Fibroblast of lung (primary cell): Measurements from ENCODE around the gene GAB2.

Experiments
- EZH2 ChIP-seq: IDR thresholded peaks from 2 replicates; pipeline ENCODE4 v1.5.1; 2012; ENCODE audit warnings: low read length, control low read depth, mild to moderate bottlenecking; ENCODE audit errors: missing control alignments
- TF ChIP-seq, protein P1 (sequence below), 2 donors: IDR thresholded peaks in 1 of 2; conservative IDR thresholded peaks in 1 of 2; 1 replicate in 1 of 2; 2 replicates in 1 of 2; pipeline ENCODE4 v1.5.1; 2011 to 2012; ENCODE audit warnings: low read length in 2 of 2, control low read depth in 1 of 2, inconsistent platforms in 1 of 2, low read depth in 1 of 2, mild to moderate bottlenecking in 1 of 2

DNA sequence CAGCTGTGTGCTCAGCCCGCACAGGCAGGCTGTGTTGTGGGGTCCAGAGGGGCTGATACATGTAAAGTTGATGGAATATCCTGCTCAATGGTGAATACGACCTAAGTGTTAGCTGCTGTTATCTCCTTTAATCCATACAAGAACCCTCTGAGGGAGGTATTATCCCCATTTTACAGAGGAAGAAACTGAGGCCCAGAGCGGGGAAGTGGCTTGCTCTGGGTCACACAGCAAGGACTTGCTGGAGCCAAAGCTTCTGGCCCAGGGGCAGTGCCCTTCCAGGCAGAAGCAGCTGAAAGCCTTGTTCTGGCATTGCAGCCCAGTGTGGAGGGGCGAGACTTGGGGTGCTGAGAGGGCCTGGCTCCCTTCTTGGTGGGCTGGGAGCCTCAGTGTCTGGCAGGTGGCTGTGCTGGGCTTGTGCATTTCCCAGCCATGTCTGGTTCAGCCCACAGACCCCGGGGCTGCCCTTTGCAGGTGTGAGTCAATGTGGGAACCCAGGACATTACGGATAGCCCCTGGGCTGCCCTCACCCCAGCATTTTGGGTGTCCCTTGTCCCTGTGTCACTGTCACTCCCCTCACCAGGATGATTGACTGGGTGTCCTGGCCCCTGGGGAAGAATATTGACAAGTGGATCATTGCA is 218.5 kb downstream of the GAB2 start:
- TF ChIP-seq, protein P1, sequence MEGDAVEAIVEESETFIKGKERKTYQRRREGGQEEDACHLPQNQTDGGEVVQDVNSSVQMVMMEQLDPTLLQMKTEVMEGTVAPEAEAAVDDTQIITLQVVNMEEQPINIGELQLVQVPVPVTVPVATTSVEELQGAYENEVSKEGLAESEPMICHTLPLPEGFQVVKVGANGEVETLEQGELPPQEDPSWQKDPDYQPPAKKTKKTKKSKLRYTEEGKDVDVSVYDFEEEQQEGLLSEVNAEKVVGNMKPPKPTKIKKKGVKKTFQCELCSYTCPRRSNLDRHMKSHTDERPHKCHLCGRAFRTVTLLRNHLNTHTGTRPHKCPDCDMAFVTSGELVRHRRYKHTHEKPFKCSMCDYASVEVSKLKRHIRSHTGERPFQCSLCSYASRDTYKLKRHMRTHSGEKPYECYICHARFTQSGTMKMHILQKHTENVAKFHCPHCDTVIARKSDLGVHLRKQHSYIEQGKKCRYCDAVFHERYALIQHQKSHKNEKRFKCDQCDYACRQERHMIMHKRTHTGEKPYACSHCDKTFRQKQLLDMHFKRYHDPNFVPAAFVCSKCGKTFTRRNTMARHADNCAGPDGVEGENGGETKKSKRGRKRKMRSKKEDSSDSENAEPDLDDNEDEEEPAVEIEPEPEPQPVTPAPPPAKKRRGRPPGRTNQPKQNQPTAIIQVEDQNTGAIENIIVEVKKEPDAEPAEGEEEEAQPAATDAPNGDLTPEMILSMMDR (conservative IDR thresholded peaks at IDR 0.05 in 1 of 2, IDR thresholded peaks at IDR 0.05 in 1 of 2; ENCODE audit: low read depth in 1 of 2, low read length in 2 of 2), result no peak
- TF ChIP-seq EZH2, result no peak
